ENCODE measurements around the gene TRABD2B. TPM values are rescaled to one million over a fixed set of nuclear protein-coding genes. Genes with fewer than 3 reads are reported as not detected.

TRABD2B gene
- total RNA-seq, 3 donors from 2014 or later: not detected

- Mint-ChIP-seq H3K9me3 (no peaks in the 10 kb centered on the region), H3K27me3 (ENCODE audit: low read depth) (peaks cover 3% of the 10 kb centered on the region), H3K36me3 (ENCODE audit: insufficient read depth) (no peaks in the 10 kb centered on the region), H3K4me3 (no peak overlapping the region), H3K4me1 (ENCODE audit: low read depth) (no peaks in the 10 kb centered on the region)
- no peak for DNase-seq
- ATAC-seq: no peak
These were observed 191.2 kb downstream of the TRABD2B start for GRCh38 chr1:47805921-47806361.

DNA sequence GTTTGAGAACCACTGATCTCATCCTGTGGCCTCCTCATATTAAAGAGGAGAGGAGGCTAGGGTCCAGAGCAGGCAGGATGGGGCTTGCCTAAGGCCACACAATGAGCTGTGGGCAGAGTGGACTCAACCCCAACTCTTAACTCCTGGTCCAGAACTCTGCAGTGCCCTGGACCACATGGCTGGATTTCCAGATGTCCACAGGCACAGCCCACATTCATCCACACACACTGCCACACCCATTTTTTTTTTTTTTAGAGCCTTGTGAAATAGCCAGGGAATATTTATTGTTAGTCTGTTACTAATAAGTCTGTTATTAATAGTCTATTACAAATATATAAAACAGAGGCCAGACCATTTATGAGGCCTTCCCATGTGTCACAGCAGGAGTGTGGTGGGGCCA is 192.2 kb downstream of the TRABD2B start:
- Mint-ChIP-seq H3K4me3 (no peak overlapping the region), H3K4me1 (ENCODE audit: low read depth) (no peaks in the 10 kb centered on the region), H3K36me3 (ENCODE audit: insufficient read depth) (no peaks in the 10 kb centered on the region), H3K27me3 (ENCODE audit: low read depth) (no peaks in the 10 kb centered on the region), H3K9me3 (no peaks in the 10 kb centered on the region)
- DNase-seq: no peak
- ATAC-seq: no peak

DNA sequence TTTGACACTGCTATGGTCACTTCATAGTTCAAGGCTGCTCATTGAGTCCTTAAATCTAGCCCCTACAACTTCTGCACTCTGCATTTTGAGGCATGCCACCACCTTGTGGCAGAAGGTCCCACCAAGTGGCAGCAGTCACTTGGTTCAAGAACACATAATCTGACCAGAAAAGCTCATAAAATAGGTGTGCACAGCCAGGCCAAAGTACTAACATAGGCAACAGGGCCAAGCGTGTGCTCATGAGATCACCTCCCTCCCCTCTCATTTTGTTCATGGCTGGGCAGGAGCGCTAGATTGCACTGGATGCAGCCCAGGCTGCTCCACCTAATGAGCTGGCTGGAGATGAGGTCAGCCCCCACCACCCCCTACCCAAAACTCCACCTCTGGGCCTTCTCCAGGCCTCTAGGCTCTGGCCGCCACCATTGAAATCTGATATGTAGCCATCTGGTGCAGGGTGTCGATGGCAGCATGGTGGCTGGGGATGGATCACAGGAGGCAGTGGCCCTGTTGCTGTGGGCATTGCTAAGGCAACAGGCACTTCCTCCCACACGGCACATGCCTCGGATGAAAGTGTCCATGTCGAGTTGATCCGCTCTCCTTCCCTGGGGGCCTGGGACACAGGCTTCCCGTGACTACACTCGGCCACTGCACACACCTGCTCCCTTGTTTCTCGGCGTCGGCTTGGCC is 193.2 kb downstream of the TRABD2B start:
- ATAC-seq (no peak), DNase-seq (no peak)
- Mint-ChIP-seq H3K9me3 (no peaks in the 10 kb centered on the region), H3K4me3 (no peak overlapping the region), H3K27me3 (ENCODE audit: low read depth) (no peaks in the 10 kb centered on the region), H3K36me3 (ENCODE audit: insufficient read depth) (no peaks in the 10 kb centered on the region), H3K4me1 (ENCODE audit: low read depth) (no peaks in the 10 kb centered on the region)

DNA sequence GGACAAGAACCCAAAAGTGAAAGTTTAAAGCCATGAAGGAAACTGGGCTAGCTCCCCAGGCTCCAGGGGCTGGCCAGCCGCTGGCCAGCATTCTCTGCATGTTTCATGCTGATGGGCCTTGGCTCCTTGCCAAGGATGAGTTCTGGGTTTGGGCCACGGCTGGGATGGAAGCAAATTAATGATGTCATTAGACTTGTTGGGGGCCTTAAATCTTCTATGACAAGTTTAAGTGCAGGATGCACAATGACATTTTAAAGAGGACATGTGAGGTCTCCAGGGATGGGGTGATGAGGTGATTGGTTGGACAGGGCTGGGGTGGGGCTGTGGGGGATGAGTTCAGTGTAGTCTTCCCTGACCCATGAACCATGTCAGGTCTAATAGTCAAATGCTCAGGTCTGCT is 199.6 kb downstream of the TRABD2B start:
- Mint-ChIP-seq H3K4me1 (ENCODE audit: low read depth) (no peaks in the 10 kb centered on the region), H3K36me3 (ENCODE audit: insufficient read depth) (no peaks in the 10 kb centered on the region), H3K4me3 (no peak overlapping the region), H3K27me3 (ENCODE audit: low read depth) (no peaks in the 10 kb centered on the region), H3K9me3 (no peaks in the 10 kb centered on the region)
- DNase-seq (no peak), ATAC-seq (no peak)

DNA sequence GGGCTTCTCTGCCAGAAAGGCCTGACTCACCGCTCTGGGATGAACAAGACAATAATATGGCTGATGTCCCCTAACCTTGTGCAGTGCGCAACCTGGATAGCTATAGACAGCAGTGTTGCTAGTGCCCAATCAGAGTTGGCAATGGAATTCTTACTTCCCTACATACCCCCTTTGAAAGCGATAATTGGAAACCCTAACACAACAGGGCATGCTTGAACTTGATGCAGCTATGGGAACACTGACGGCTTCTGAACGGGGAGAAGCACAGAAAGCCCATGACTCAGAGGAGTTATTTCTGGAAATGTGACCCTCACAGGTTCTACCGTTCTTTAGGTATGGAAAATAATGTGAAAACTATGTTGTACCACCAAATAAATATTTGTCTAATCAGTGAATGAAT is 200.6 kb downstream of the TRABD2B start:
- no peak for ATAC-seq
- Mint-ChIP-seq H3K4me1 (ENCODE audit: low read depth) (no peaks in the 10 kb centered on the region), H3K9me3 (no peaks in the 10 kb centered on the region), H3K36me3 (ENCODE audit: insufficient read depth) (no peaks in the 10 kb centered on the region), H3K4me3 (no peak overlapping the region), H3K27me3 (ENCODE audit: low read depth) (peaks cover 6% of the 10 kb centered on the region)
- no peak for DNase-seq

DNA sequence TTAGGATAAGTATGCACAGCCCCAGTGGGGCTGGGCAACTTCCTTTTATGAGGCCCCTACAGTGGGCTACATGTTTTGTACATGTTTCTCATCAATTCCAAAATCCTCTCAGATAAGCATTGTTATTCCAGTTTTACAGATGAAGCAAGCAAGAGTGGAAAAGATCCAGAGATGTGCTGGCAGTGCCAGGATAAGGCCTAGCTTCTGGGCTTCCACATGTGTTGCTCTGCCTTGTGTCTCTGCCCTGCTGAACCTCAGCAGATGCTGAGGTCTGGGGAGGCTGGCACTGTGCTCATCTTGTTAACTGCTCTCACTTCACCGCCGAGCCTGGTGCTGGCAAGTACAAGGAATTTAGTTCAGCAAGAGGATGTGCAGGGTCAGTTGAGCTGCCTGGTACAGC is 202.1 kb downstream of the TRABD2B start:
- Mint-ChIP-seq H3K36me3 (ENCODE audit: insufficient read depth) (no peaks in the 10 kb centered on the region), H3K9me3 (no peaks in the 10 kb centered on the region)

GRCh38 chr1:47794530-47794929 is 202.7 kb downstream of the TRABD2B start:
- Mint-ChIP-seq H3K4me1 (ENCODE audit: low read depth) (no peaks in the 10 kb centered on the region), H3K27me3 (ENCODE audit: low read depth) (peaks cover 8% of the 10 kb centered on the region), H3K4me3 (no peak overlapping the region), H3K36me3 (ENCODE audit: insufficient read depth) (no peaks in the 10 kb centered on the region), H3K9me3 (no peaks in the 10 kb centered on the region)
- DNase-seq: no peak
- no peak for ATAC-seq

More for the DNA sequence above, 202.1 kb downstream of the TRABD2B start:
- Mint-ChIP-seq H3K27me3 (ENCODE audit: low read depth) (peaks cover 8% of the 10 kb centered on the region), H3K4me3 (no peak overlapping the region), H3K4me1 (ENCODE audit: low read depth) (no peaks in the 10 kb centered on the region)
- ATAC-seq (no peak), DNase-seq (no peak)

- DNase-seq: no peak
- Mint-ChIP-seq H3K27me3 (ENCODE audit: low read depth) (peaks cover 8% of the 10 kb centered on the region), H3K36me3 (ENCODE audit: insufficient read depth) (no peaks in the 10 kb centered on the region), H3K4me3 (no peak overlapping the region), H3K4me1 (ENCODE audit: low read depth) (no peaks in the 10 kb centered on the region), H3K9me3 (no peaks in the 10 kb centered on the region)
- no peak for ATAC-seq
These were observed 203.1 kb downstream of the TRABD2B start for GRCh38 chr1:47794081-47794480.

- DNase-seq: no peak
- ATAC-seq: no peak
- H3K4me3 Mint-ChIP-seq: no peak overlapping the region
- H3K9me3 Mint-ChIP-seq: no peaks in the 10 kb centered on the region
- no peaks in the 10 kb centered on the region for H3K36me3 Mint-ChIP-seq (ENCODE audit: insufficient read depth)
- H3K27me3 Mint-ChIP-seq (ENCODE audit: low read depth): peaks cover 8% of the 10 kb centered on the region
- H3K4me1 Mint-ChIP-seq (ENCODE audit: low read depth): no peaks in the 10 kb centered on the region
These were observed 203.6 kb downstream of the TRABD2B start for GRCh38 chr1:47793563-47793962.

DNA sequence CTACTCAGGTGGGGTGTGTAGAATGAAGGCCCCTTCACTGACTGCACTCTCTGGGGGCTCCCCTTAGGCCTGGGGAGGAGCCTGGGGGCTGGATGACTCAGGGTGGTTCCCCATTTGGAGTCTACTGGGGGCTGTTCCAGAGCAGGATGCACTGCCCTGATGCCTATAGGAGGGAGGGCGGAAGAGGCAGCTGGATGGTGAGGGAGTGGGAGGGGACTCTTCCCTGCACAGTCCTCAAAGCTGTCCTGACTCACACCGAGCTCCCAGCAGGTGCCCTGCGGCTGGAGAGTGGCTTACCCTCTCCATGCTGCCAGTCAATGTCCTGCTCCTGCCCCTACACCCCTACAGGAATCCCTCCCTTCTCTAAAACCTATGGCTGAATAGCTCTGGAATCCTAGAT is 204.4 kb downstream of the TRABD2B start:
- Mint-ChIP-seq H3K36me3 (ENCODE audit: insufficient read depth) (no peaks in the 10 kb centered on the region), H3K9me3 (no peaks in the 10 kb centered on the region), H3K4me3 (no peak overlapping the region), H3K4me1 (ENCODE audit: low read depth) (no peaks in the 10 kb centered on the region), H3K27me3 (ENCODE audit: low read depth) (peaks cover 8% of the 10 kb centered on the region)
- no peak for ATAC-seq
- DNase-seq: no peak

DNA sequence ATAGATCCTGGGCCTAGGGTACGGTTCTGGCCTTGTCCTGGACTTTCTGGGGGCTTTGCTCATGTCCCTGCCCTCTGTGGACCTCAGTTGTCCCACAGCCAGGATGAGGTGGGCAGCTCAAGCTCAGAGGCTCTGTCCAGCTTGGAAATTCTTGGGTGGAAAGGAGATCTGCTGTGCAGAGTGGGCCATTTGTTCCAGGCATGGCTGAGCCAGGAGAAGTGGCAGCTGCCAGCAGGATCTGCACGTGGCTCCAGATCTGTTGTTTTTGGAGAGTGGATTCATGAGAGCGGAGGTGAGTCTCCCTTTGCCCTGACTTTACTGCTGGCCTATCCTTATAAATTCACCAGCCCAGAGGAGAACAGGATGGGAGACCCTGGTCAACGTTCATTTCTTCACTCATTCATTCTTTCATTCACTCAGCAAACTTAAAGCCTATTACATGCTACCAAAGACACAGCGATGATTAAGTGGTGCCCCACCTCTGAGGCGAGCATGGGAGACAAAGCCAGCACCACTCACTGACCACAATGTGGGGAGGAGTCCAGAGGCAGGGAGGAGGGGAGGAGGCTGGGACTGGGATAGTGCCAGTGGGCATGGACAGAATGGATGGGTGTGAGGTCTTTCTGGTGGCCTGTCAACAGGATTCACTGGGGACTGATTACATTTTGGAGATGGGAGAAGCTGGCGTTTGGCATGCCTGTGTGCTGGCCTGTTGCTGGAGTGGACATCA is 205.1 kb downstream of the TRABD2B start:
- Mint-ChIP-seq H3K4me3 (no peak overlapping the region), H3K36me3 (ENCODE audit: insufficient read depth) (no peaks in the 10 kb centered on the region), H3K4me1 (ENCODE audit: low read depth) (no peaks in the 10 kb centered on the region), H3K9me3 (no peaks in the 10 kb centered on the region), H3K27me3 (ENCODE audit: low read depth) (peaks cover 8% of the 10 kb centered on the region)
- ATAC-seq (no peak), DNase-seq (no peak)

DNA sequence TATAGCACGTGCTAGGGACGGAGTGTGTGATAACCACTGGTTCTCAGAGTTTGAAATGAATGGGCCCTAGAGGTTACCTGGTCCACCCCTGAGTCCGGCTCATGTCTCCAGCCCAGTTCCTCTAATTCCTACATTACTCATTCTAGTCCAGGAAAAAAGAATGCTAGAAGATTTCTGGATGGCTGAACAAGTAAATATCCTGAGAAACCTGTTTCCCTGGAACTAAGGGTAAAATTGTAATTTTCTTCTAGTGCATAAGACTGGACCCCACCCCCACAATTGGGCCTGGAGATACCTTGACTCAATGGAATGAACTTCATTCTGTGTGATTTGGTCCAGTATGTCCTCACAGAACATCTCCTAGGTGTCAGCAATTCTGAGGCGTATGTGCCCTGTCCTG is 208.4 kb downstream of the TRABD2B start:
- H3K27me3 Mint-ChIP-seq (ENCODE audit: low read depth): peaks cover 8% of the 10 kb centered on the region
- no peak overlapping the region for H3K4me3 Mint-ChIP-seq
- no peaks in the 10 kb centered on the region for H3K4me1 Mint-ChIP-seq (ENCODE audit: low read depth)

GRCh38 chr1:47787560-47787959 is 209.6 kb downstream of the TRABD2B start:
- DNase-seq (no peak), ATAC-seq (no peak)
- Mint-ChIP-seq H3K27me3 (ENCODE audit: low read depth) (peaks cover 8% of the 10 kb centered on the region), H3K4me1 (ENCODE audit: low read depth) (no peaks in the 10 kb centered on the region), H3K36me3 (ENCODE audit: insufficient read depth) (no peaks in the 10 kb centered on the region), H3K9me3 (no peaks in the 10 kb centered on the region), H3K4me3 (no peak overlapping the region)

More for the DNA sequence above, 208.4 kb downstream of the TRABD2B start:
- Mint-ChIP-seq H3K9me3 (no peaks in the 10 kb centered on the region), H3K36me3 (ENCODE audit: insufficient read depth) (no peaks in the 10 kb centered on the region)
- DNase-seq (no peak), ATAC-seq (no peak)

- Mint-ChIP-seq H3K4me3 (no peak overlapping the region), H3K9me3 (no peaks in the 10 kb centered on the region), H3K27me3 (ENCODE audit: low read depth) (peaks cover 10% of the 10 kb centered on the region), H3K4me1 (ENCODE audit: low read depth) (no peaks in the 10 kb centered on the region), H3K36me3 (ENCODE audit: insufficient read depth) (no peaks in the 10 kb centered on the region)
- no peak for ATAC-seq
- DNase-seq: no peak
These were observed 210.9 kb downstream of the TRABD2B start for GRCh38 chr1:47786316-47786715.

GRCh38 chr1:47785561-47786271 is 211.5 kb downstream of the TRABD2B start:
- ATAC-seq (no peak), DNase-seq (no peak)
- Mint-ChIP-seq H3K27me3 (ENCODE audit: low read depth) (peaks cover 10% of the 10 kb centered on the region), H3K36me3 (ENCODE audit: insufficient read depth) (no peaks in the 10 kb centered on the region), H3K9me3 (no peaks in the 10 kb centered on the region), H3K4me3 (no peak overlapping the region), H3K4me1 (ENCODE audit: low read depth) (no peaks in the 10 kb centered on the region)
